ENCODE data around the gene PSMA3. TPM values are rescaled to one million over a fixed set of nuclear protein-coding genes. Genes with fewer than 3 reads are reported as not detected.

PSMA3 gene
- total RNA-seq, 1 donor from 2014 or later, result 407 TPM

GRCh38 chr14:58297412-58297761, 52.7 kb downstream of the PSMA3 start:
- Mint-ChIP-seq H3K27me3 (ENCODE audit: low read depth) (no peaks in the 10 kb centered on the region), H3K27ac (no peak overlapping the region), H3K4me1 (ENCODE audit: low read depth) (peaks cover 29% of the 10 kb centered on the region), H3K9me3 (no peaks in the 10 kb centered on the region), H3K36me3 (ENCODE audit: low read depth) (peaks cover 51% of the 10 kb centered on the region), H3K4me3 (ENCODE audit: low read depth) (no peak overlapping the region)
- no peak for DNase-seq (ENCODE audit: low spot score)
- intact Hi-C loops (cut with micrococcal nuclease), result loop anchor here (1.0 to 5.0 kb wide), 2 partner anchors 16 to 1030 kb away; partner anchors contain the start of genes AP5M1 and EXOC5

GRCh38 chr14:58297762-58298476, 53.3 kb downstream of the PSMA3 start:
- peaks cover 49% of the 10 kb centered on the region for H3K36me3 Mint-ChIP-seq (ENCODE audit: low read depth)
- no peaks in the 10 kb centered on the region for H3K27me3 Mint-ChIP-seq (ENCODE audit: low read depth)
- no peak overlapping the region for H3K27ac Mint-ChIP-seq
- intact Hi-C loops (cut with micrococcal nuclease), result loop anchor here (1.0 to 5.0 kb wide), 7 partner anchors 17 to 1031 kb away; partner anchors contain the start of genes AP5M1, EXOC5, KIAA0586 and PSMA3
- H3K4me1 Mint-ChIP-seq (ENCODE audit: low read depth), result peaks cover 26% of the 10 kb centered on the region
- no peaks in the 10 kb centered on the region for H3K9me3 Mint-ChIP-seq
- no peak overlapping the region for H3K4me3 Mint-ChIP-seq (ENCODE audit: low read depth)
- peak; percentile 98 for DNase-seq (ENCODE audit: low spot score)

- H3K36me3 Mint-ChIP-seq (ENCODE audit: low read depth), result peaks cover 47% of the 10 kb centered on the region
- H3K27ac Mint-ChIP-seq, result no peak within 1 kb of the TSS
- intact Hi-C loops (cut with micrococcal nuclease), result loop anchor here (1.0 to 5.0 kb wide), 6 partner anchors 22 to 1031 kb away; partner anchors contain the start of genes AP5M1, EXOC5, KIAA0586 and PSMA3
- no peaks in the 10 kb centered on the region for H3K27me3 Mint-ChIP-seq (ENCODE audit: low read depth)
- H3K9me3 Mint-ChIP-seq, result no peaks in the 10 kb centered on the region
- peak within 1 kb of the TSS; percentile 100 for H3K4me3 Mint-ChIP-seq (ENCODE audit: low read depth)
- H3K4me1 Mint-ChIP-seq (ENCODE audit: low read depth), result peaks cover 28% of the 10 kb centered on the region
- DNase-seq (ENCODE audit: low spot score), result peak; percentile 90
Measured at GRCh38 chr14:58298477-58299400, 54.1 kb downstream of the PSMA3 start, which contains the start of gene ARID4A. Gene ARID4A, plus strand, starts transcription at chr14:58298555. Its CDS starts 1,300 bp downstream, at chr14:58299855.

DNA sequence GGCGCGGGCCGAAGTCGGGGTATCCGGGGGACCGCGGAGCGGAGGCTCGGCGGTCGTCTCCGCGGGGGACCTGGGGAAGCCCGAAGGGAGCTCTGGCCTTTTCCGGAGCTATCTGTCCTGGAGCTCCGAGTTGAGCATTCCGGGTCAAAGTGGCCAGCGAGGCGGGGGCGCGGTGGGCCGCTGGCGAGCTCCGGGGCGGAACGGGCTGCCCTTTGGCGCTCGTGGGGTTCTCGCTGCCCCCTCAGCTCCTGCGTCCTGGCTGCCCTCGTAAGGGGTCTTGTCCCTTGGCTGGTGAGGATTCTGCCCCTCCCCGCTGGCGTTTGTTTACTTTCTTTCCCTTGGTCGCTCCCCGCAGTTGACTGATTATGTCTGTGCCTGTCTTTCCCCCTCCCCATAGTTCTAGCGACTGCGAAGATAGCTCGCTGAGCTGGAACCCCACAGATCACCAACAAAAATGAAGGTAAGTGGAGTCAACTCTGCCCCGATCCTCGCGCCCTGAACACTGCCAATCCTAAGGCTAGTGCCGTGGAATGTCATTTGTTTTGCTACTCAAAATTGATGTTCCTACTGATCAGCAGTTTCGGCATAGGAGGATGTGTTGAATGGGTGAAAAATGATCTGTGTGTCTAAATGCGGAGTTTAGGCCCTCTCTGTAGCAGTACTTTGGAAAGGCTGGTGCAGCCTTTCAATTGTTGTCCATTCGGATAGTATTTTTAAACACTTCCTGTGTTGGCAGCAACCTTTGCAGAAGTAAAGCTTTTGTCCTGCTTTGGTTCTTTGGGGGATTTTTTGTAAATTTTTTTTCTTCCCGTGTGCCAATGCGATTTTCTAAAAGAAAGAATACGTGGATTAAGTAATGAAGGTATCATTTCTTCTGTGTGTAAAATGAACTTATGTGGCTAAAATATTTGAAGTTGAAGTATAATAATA, 55.0 kb downstream of the PSMA3 start:
- no peak for DNase-seq (ENCODE audit: low spot score)
- Mint-ChIP-seq H3K27me3 (ENCODE audit: low read depth) (no peaks in the 10 kb centered on the region), H3K4me1 (ENCODE audit: low read depth) (peaks cover 26% of the 10 kb centered on the region), H3K27ac (peak overlapping the region; percentile 96), H3K9me3 (no peaks in the 10 kb centered on the region), H3K4me3 (ENCODE audit: low read depth) (peak overlapping the region; percentile 100), H3K36me3 (ENCODE audit: low read depth) (peaks cover 43% of the 10 kb centered on the region)
- intact Hi-C loops (cut with micrococcal nuclease), result loop anchor here (2.0 to 5.0 kb wide), 3 partner anchors 31 to 1032 kb away; partner anchors contain the start of genes AP5M1 and EXOC5

DNA sequence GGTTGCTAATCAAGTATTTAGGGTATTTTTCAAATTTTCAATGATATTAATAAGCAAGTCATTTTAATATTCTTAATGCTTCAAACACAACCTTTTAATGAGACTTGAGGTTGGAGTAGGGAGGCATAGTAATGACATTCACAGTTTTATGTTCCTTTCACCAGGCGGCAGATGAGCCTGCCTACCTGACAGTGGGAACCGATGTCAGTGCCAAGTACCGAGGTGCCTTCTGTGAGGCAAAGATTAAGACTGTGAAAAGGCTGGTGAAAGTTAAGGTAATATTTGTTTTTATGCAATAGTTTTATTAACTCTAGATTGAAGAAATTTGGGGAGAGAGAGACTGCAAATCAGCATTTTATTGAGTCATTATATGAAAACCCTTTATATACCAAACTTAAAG, 56.8 kb downstream of the PSMA3 start:
- no peak overlapping the region for H3K4me3 Mint-ChIP-seq (ENCODE audit: low read depth)
- intact Hi-C loops (cut with micrococcal nuclease), result no loop called here
- no peak overlapping the region for H3K27ac Mint-ChIP-seq
- no peaks in the 10 kb centered on the region for H3K9me3 Mint-ChIP-seq
- H3K36me3 Mint-ChIP-seq (ENCODE audit: low read depth), result peaks cover 41% of the 10 kb centered on the region
- no peaks in the 10 kb centered on the region for H3K27me3 Mint-ChIP-seq (ENCODE audit: low read depth)
- DNase-seq (ENCODE audit: low spot score), result no peak
- H3K4me1 Mint-ChIP-seq (ENCODE audit: low read depth), result peaks cover 20% of the 10 kb centered on the region

DNA sequence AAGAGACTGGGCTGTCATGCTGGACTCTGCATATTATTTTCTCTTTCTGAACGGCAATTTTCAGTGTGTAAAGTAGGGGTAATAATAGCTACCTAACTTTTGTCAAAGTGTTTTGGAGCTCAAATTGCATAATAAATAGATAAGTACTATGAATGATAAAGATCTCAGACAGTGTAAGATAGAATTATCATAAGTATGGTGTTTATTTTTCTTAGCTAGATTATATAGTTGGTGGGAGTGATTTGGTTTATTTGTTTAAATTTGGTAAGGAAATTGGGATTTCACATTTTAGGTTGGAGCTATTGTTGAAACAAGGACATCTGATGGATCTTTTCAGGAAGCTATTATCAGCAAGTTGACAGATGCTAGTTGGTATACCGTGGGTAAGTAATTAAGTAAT, 61.1 kb downstream of the PSMA3 start:
- Mint-ChIP-seq H3K4me3 (ENCODE audit: low read depth) (no peak overlapping the region), H3K27ac (no peak overlapping the region), H3K9me3 (no peaks in the 10 kb centered on the region), H3K4me1 (ENCODE audit: low read depth) (peaks cover 10% of the 10 kb centered on the region), H3K36me3 (ENCODE audit: low read depth) (peaks cover 50% of the 10 kb centered on the region), H3K27me3 (ENCODE audit: low read depth) (no peaks in the 10 kb centered on the region)
- no peak for DNase-seq (ENCODE audit: low spot score)
- intact Hi-C loops (cut with micrococcal nuclease), result no loop called here

DNA sequence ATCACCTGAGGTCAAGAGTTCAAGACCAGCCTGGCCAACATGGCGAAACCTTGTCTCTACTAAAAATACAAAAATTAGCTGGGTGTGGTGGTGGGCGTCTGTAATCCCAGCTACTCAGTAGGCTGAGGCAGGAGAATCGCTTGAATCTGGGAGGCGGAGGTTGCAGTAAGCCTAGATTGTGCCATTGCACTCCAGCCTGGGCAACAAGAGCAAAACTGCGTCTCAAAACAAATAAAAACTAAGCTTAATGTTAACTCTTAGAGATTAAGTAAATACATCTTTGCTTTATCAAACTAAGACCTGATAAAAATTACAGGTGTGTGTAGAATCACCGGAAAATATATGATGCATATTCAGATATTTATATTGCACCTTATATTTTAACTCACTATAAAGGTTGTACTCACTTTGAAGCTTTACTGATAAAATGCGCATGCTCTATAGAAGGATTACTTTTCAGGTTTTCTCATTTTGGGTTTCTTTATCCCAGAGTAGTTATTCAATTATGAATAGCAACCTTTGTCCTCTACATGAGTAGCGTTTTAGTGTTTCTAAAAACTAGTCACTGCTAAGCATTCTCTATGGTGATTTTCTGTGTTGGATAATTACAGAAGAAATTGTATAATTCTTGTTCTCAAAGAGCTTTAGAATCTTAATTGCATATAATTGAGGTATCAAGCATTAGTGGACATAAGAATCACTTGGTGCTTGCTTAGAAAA, 63.1 kb downstream of the PSMA3 start:
- Mint-ChIP-seq H3K4me3 (ENCODE audit: low read depth) (no peak overlapping the region), H3K9me3 (no peaks in the 10 kb centered on the region), H3K27ac (no peak overlapping the region), H3K36me3 (ENCODE audit: low read depth) (peaks cover 44% of the 10 kb centered on the region), H3K27me3 (ENCODE audit: low read depth) (no peaks in the 10 kb centered on the region), H3K4me1 (ENCODE audit: low read depth) (peaks cover 5% of the 10 kb centered on the region)
- intact Hi-C loops (cut with micrococcal nuclease), result no loop called here
- no peak for DNase-seq (ENCODE audit: low spot score)

DNA sequence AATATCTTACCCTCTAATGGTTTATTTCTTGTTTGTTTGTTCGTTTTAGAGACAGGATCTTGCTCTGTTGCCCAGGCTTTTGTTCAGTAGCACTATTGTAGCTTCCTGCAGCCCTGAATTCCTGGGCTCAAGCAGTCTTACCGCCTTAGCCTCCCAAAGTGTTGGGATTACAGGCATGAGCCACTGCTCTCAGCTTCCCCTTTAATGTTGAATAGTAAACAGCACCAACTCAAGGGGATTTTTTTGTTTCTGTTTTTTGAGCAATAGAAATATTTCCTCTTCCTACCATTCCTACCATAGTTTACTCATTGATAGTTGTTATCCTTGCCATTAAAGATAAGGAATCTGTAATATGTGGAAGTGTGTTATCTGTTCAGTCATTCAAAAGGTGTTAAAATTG, 64.4 kb downstream of the PSMA3 start:
- no peaks in the 10 kb centered on the region for H3K9me3 Mint-ChIP-seq
- H3K4me1 Mint-ChIP-seq (ENCODE audit: low read depth), result peaks cover 2% of the 10 kb centered on the region
- H3K4me3 Mint-ChIP-seq (ENCODE audit: low read depth), result no peak overlapping the region
- H3K36me3 Mint-ChIP-seq (ENCODE audit: low read depth), result peaks cover 46% of the 10 kb centered on the region
- no peak for DNase-seq (ENCODE audit: low spot score)
- intact Hi-C loops (cut with micrococcal nuclease), result no loop called here
- H3K27ac Mint-ChIP-seq, result no peak overlapping the region
- no peaks in the 10 kb centered on the region for H3K27me3 Mint-ChIP-seq (ENCODE audit: low read depth)

DNA sequence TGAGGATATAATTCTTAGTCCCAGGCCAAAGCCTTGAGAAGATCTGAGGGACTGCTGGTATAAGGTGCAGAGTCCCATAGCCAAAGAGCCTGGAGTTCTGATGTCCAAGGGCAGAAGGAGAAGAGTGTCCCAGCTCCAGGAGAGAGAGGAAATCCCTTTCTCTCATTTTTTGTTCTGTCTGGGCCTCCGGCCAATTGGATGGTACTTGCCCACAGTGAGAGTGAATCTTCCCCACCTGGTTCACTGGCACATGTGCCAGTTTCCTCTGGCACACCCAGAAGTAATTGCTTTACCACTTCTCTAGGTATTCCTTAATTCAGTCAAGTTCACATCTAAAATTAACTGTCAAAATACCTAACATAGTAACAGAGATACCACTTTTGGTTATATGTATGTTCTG, 69.1 kb downstream of the PSMA3 start:
- no peak for DNase-seq (ENCODE audit: low spot score)
- Mint-ChIP-seq H3K4me3 (ENCODE audit: low read depth) (no peak overlapping the region), H3K4me1 (ENCODE audit: low read depth) (no peaks in the 10 kb centered on the region), H3K27ac (no peak overlapping the region), H3K9me3 (no peaks in the 10 kb centered on the region), H3K36me3 (ENCODE audit: low read depth) (peaks cover 43% of the 10 kb centered on the region), H3K27me3 (ENCODE audit: low read depth) (no peaks in the 10 kb centered on the region)
- intact Hi-C loops (cut with micrococcal nuclease), result no loop called here

DNA sequence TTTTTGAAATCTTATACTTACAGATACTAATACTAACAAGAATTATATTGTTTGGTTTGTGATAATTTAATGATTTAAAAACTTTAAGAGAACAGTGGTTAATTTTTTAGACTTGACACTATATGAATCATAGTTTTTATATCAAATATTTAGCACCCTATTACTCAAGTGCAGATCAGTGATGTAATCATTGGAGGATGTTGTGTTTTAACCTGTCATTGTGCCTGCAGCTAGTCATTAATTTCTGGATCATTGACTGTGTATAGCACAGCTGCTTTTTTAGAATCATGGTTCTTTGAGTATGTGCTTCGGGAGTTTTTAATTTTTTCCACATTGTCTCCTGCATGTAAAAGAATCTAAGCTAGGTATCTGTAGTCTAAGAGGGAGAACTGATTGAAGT, 71.0 kb downstream of the PSMA3 start:
- no peaks in the 10 kb centered on the region for H3K9me3 Mint-ChIP-seq
- intact Hi-C loops (cut with micrococcal nuclease), result no loop called here
- no peaks in the 10 kb centered on the region for H3K27me3 Mint-ChIP-seq (ENCODE audit: low read depth)
- DNase-seq (ENCODE audit: low spot score), result no peak
- no peak overlapping the region for H3K27ac Mint-ChIP-seq
- H3K4me3 Mint-ChIP-seq (ENCODE audit: low read depth), result no peak overlapping the region
- peaks cover 32% of the 10 kb centered on the region for H3K36me3 Mint-ChIP-seq (ENCODE audit: low read depth)
- no peaks in the 10 kb centered on the region for H3K4me1 Mint-ChIP-seq (ENCODE audit: low read depth)
